Prostate gland (tissue), 2 donors: ENCODE results near the gene ZDHHC22. TPM values are rescaled to one million over a fixed set of nuclear protein-coding genes. Genes with fewer than 3 reads are reported as not detected.

Experiments
- DNase-seq: peaks from one replicate; pipeline ENCODE4 v3.0.0-alpha.2; 2019; ENCODE audit warnings: low spot score
- H3K27ac ChIP-seq, 2 donors: fragments of 200-600 bp; sonication (generic); 2 replicates each; pipeline ENCODE4 v1.5.1; 2017 to 2019
- H3K27me3 ChIP-seq: fragments of 200-600 bp; sonication (generic); replicated peaks from 2 replicates; pipeline ENCODE4 v1.5.1; 2019; ENCODE audit not compliant: insufficient read depth
- H3K36me3 ChIP-seq, 2 donors: fragments of 200-600 bp; sonication (generic); 1 replicate in 1 of 2; 2 replicates in 1 of 2; pipeline versions ENCODE4 v1.5.1 to v1.8.1; 2017 to 2019
- H3K4me1 ChIP-seq: fragments of 200-600 bp; sonication (generic); replicated peaks from 2 replicates; pipeline ENCODE4 v1.5.1; 2019
- H3K4me3 ChIP-seq, 2 donors: fragments of 200-600 bp; sonication (generic); 2 replicates each; pipeline ENCODE4 v1.5.1; 2017 to 2019
- H3K9me3 ChIP-seq: fragments of 200-600 bp; sonication (generic); 2 replicates; pipeline ENCODE4 v1.5.1; 2017
- CTCF ChIP-seq, 4 experiments: fragments of 200-600 bp in 2 of 4; fragments of 450-650 bp in 2 of 4; sonication (generic) in 2 of 4; IDR thresholded peaks; 1 replicate in 3 of 4; 2 replicates in 1 of 4; pipeline ENCODE4 v1.5.1; 2016 to 2019; ENCODE audit warnings: antibody characterized with exemption in 4 of 4, mild to moderate bottlenecking in 2 of 4, moderate library complexity in 2 of 4
- POLR2A ChIP-seq: fragments of 450-650 bp; IDR thresholded peaks from one replicate; pipeline ENCODE4 v1.6.1; 2016; ENCODE audit warnings: antibody characterized with exemption, mild to moderate bottlenecking
- POLR2AphosphoS5 ChIP-seq: sonication (generic); formaldehyde crosslinking; IDR thresholded peaks from one replicate; pipeline ENCODE4 v1.6.1; 2017; ENCODE audit warnings: antibody characterized with exemption
- WGBS: methylation state at CpG from one replicate; pipeline ENCODE4 v1.1.5; 2018; 5-methylcytosine and 5-hydroxymethylcytosine counted together
- intact Hi-C: fragments of 100-400 bp; cut with DNase I; formaldehyde crosslinking; loops from one replicate; pipeline ENCODE4 v1.14.2; 2022
- total RNA-seq, 2 donors: library from RNA; depleted of rRNA; stranded (reverse); fragments of >200 nt; gene quantifications; one replicate each; pipeline ENCODE4 v1.1.0, GENCODE V29; 2016

ZDHHC22 gene
- total RNA-seq, 2 donors from 2014 or later: 0.11 TPM; not detected in 1

GRCh38 chr14:77139540-77140358, 1.8 kb downstream of the ZDHHC22 start:
- Histone ChIP-seq H3K27ac (no peak overlapping the region), H3K9me3 (no peaks in the 10 kb centered on the region), H3K27me3 (peaks cover 22% of the 10 kb centered on the region), H3K4me1 (peaks cover 7% of the 10 kb centered on the region), H3K36me3 (no peaks in the 10 kb centered on the region), H3K4me3 (no peak overlapping the region)
- 3% methylated on average over 28 of the region's 52 CpGs for WGBS
- TF ChIP-seq CTCF (IDR thresholded peaks at IDR 0.05) (peak in 3 of 4 experiments; percentile 10 to 33 (median 24)), POLR2AphosphoS5 (no peak), POLR2A (no peak)
- DNase-seq: no peak
- intact Hi-C loops: no loop called here

- Histone ChIP-seq H3K27ac (no peak overlapping the region), H3K4me1 (peaks cover 7% of the 10 kb centered on the region), H3K27me3 (peaks cover 22% of the 10 kb centered on the region), H3K9me3 (no peaks in the 10 kb centered on the region), H3K4me3 (no peak overlapping the region), H3K36me3 (no peaks in the 10 kb centered on the region)
- WGBS: 81% methylated on average over 15 of the region's 15 CpGs
- intact Hi-C loops: no loop called here
- no peak for DNase-seq
- TF ChIP-seq POLR2A (no peak), POLR2AphosphoS5 (no peak)
Observed at GRCh38 chr14:77139022-77139421, 2.6 kb downstream of the ZDHHC22 start.

- Histone ChIP-seq H3K27me3 (peaks cover 5% of the 10 kb centered on the region), H3K9me3 (no peaks in the 10 kb centered on the region), H3K4me1 (no peaks in the 10 kb centered on the region), H3K36me3 (no peaks in the 10 kb centered on the region), H3K27ac (no peak overlapping the region), H3K4me3 (no peak overlapping the region)
- WGBS: 13% methylated on average over 22 of the region's 22 CpGs
- no peak for DNase-seq
- intact Hi-C loops: no loop called here
- TF ChIP-seq POLR2AphosphoS5: no peak
- TF ChIP-seq CTCF (IDR thresholded peaks at IDR 0.05): no peak
- TF ChIP-seq POLR2A: no peak
Observed at GRCh38 chr14:77133720-77134338, 7.8 kb downstream of the ZDHHC22 start.

- WGBS: 81% methylated on average over 5 of the region's 5 CpGs
- TF ChIP-seq POLR2AphosphoS5: no peak
- TF ChIP-seq CTCF (IDR thresholded peaks at IDR 0.05): no peak
- TF ChIP-seq POLR2A: no peak
- Histone ChIP-seq H3K27ac (no peak overlapping the region), H3K4me3 (no peak overlapping the region), H3K9me3 (no peaks in the 10 kb centered on the region), H3K27me3 (no peaks in the 10 kb centered on the region), H3K4me1 (no peaks in the 10 kb centered on the region), H3K36me3 (no peaks in the 10 kb centered on the region)
- intact Hi-C loops: no loop called here
- DNase-seq: no peak
Observed at GRCh38 chr14:77131871-77132486, 9.6 kb downstream of the ZDHHC22 start.

- TF ChIP-seq POLR2A (no peak), POLR2AphosphoS5 (no peak), CTCF (IDR thresholded peaks at IDR 0.05) (no peak)
- 65% methylated on average over 2 of the region's 2 CpGs for WGBS
- Histone ChIP-seq H3K4me1 (no peaks in the 10 kb centered on the region), H3K4me3 (no peak overlapping the region), H3K9me3 (no peaks in the 10 kb centered on the region), H3K27ac (no peak overlapping the region), H3K36me3 (no peaks in the 10 kb centered on the region), H3K27me3 (no peaks in the 10 kb centered on the region)
- intact Hi-C loops: no loop called here
- DNase-seq: no peak
Observed at GRCh38 chr14:77131206-77131605, 10.4 kb downstream of the ZDHHC22 start.
